ENCODE data around the gene CHSY3.
A peak's percentile ranks its signal among the peaks of the same experiment; 100 is the strongest.

CHSY3 gene

DNA sequence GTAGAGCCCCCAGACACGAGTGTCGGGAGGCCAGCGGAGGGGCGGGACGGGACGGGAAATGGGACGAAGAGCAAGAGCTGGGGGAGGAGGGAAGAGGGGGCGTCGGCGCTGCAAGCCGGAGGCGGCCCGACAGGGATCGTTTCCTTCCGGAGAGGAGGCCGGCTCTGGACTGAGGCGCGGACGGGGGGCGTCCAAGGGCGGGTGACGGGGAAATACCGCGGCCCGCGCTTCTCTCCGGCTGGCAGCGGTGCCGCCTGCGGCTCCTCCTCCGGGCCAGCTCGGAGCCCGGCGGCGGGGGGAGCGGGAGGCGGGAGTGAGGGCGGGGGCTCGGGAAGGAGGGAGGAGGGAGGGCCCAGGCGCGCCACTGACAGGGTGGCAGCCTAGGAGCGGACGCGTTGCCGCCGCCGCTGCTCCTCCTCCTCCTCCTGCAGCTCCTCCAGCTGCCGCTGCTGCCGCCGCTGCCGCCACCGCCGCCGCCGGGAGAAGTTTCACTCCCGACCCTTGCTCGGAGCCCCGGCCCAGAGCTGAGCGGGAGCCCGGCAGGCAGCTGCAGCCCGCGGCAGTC is at the start of gene CHSY3:
TSS of gene CHSY3 (plus strand) at position 364 of the 565 bp plus-strand sequence.
- peak; percentile 93 for DNase-seq (ENCODE audit: low read depth, low spot score)

DNA sequence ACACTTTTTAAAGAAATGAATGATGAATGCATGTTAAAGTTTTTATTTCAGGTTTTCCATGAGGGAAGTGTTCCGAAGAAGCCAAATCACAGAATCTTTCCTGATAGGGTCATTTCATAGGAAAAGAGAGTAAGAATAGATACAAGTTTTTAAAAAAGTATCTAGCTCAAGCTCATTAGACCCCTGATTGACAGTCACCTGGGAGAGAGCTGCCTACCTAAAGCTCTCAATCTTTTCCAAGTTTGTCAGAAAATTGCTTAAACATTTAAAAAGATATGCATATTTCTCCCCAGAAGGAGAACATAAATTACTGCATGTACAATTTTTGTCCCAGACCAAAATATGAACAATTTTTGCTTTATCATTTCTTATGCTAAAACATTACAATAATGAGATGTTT is 47.9 kb upstream of the CHSY3 start:
- no peak for DNase-seq (ENCODE audit: low read depth, low spot score)

DNA sequence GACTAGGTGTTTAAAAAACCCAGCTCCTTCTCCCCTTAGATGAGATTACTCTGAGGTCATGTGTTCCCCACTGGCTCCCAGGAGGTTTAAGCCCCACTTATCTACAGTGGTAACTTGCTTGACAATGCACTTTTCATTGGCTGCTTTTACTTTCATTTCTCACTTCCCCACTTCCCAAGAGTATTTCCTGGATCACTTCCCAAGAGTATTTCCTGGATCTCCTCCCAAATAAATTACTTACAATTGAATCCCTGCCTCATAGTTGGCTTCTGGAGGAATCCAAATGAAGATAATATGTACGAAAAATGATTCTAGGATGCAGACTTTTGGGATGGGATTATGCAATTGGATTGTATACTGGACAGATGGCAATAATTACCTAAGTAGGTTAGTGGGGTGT is 47.1 kb upstream of the CHSY3 start:
- DNase-seq (ENCODE audit: low read depth, low spot score), result no peak

DNA sequence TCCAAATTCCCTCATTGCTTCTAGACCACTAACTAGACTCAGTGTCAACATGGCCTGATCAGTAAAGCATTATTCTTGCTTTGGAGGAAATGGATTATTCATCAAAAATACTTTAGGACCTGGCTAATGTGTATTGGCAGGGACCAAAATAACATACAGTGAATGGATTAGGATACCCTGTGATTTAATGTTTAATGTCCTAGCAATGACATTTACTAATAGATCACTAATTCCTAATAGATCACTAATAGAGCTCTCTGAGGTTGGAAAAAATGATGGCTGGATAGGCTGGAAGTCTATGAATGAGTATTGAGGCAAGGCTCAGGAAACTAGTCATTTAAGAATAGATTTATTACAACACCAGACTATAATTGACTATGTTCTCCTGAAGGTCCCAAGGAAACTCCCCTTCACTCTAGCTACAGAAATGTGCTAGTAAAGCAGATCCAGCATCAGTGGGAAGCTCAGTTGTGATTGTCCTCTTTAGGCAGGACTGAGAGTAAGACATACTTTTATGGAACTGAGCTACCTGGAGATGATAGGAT is 46.1 kb upstream of the CHSY3 start:
- DNase-seq (ENCODE audit: low read depth, low spot score), result no peak

DNA sequence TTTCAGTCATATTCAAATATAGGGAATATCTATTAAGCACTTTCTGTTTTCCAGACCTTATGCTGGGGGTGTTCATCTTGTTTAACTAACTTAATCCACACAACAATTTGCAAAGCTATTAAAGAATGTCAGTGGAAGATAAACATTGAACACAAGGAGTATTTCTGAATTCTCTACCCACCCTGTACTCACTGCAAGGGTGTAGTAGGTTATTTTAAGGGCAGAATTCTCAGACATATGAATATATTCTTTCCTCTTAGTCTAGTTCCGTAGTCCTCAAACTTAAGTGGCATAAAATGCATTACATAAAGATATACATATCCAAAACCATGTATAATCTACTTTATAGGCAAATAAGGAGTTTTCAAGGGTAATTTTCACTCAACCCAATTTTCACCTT is 19.9 kb upstream of the CHSY3 start:
- DNase-seq (ENCODE audit: low read depth, low spot score), result no peak

DNA sequence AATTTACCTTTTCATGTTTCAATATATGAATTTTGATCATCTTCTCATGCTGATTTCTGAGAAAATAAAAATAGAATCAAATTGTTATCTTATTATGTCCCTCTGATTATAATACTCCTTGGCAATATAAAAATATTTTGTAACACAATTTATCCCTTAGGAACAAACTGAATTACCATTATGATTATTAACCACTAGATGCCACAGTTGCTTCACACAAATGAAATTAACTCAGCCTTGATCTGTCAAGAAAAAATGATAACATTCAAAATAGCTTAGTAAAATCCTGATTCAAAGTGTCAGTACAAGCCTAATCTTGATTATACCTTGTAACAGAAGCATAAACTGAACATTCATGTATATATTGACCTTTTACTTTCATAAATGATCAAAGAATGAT is 4.8 kb upstream of the CHSY3 start:
- peak; percentile 26 for DNase-seq (ENCODE audit: low read depth, low spot score)

DNA sequence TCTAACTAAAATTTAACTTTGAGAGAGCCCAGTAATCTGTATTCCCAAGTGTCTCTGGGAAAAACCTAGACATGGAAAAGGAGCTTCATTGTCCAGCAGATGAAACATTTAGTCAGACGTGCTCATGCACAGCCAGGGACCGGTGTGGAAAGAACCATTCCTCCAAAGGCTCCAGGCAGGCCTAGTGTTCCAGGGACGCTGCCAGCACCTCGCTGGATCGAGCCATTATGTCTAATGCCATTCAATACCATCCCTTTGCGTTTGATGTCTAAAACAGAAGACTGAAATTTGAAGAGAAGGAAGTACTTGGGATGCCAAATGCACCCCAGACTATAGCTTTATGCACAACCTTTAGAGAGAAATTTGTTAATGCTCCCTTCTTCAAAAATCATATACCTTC is 1.4 kb upstream of the CHSY3 start:
- no peak for DNase-seq (ENCODE audit: low read depth, low spot score)

DNA sequence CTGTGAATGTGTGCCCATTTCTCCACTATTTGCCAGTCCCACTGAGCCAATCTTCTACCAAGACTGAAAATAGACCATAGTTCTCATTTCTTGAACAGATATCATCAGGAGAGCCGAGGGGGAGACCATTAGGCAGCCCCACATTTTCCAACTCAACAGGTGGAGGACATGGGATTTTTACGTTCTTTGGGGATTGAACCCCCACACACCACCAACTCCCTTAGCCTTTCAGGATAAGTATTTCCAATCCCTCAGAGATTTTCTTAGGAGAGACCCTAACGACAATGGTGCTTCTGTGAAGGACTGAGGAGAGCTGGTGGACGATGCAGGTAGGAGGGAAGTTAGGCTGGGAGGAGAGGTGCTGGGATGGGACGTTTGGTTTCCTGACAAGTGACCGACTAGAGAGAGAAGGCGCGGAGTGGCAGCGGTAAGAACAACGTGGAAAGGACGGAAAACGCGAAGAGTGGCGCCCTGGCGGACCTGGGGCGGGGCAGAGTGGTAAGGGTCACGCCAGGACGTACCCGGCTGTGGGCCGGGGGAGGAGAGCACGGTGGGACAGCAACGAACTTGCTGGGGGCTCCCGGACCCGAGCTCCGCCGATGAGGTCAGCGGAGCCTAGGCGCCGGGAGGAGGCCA is 681 bp upstream of the CHSY3 start:
- DNase-seq (ENCODE audit: low read depth, low spot score), result no peak

DNA sequence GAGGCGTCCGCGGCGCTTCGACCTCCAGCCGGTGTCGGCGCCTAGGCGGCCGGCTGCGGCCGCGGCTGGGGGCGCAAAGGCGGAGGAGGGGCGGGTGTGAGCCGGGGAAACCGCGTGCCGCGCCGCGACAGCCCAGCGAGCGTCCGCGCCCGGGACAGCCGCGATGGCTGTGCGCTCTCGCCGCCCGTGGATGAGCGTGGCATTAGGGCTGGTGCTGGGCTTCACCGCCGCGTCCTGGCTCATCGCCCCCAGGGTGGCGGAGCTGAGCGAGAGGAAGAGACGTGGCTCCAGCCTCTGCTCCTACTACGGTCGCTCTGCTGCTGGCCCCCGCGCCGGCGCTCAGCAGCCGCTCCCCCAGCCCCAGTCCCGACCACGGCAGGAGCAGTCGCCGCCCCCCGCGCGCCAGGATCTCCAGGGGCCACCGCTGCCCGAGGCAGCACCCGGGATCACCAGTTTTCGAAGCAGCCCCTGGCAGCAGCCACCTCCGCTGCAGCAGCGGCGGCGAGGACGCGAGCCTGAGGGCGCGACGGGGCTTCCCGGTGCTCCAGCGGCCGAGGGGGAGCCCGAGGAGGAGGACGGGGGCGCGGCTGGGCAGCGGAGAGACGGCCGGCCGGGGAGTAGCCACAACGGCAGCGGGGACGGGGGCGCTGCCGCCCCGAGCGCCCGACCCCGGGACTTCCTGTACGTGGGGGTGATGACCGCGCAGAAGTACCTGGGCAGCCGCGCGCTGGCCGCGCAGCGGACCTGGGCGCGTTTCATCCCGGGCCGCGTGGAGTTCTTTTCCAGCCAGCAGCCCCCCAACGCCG is 605 bp downstream of the CHSY3 start:
- DNase-seq (ENCODE audit: low read depth, low spot score), result peak; percentile 69

DNA sequence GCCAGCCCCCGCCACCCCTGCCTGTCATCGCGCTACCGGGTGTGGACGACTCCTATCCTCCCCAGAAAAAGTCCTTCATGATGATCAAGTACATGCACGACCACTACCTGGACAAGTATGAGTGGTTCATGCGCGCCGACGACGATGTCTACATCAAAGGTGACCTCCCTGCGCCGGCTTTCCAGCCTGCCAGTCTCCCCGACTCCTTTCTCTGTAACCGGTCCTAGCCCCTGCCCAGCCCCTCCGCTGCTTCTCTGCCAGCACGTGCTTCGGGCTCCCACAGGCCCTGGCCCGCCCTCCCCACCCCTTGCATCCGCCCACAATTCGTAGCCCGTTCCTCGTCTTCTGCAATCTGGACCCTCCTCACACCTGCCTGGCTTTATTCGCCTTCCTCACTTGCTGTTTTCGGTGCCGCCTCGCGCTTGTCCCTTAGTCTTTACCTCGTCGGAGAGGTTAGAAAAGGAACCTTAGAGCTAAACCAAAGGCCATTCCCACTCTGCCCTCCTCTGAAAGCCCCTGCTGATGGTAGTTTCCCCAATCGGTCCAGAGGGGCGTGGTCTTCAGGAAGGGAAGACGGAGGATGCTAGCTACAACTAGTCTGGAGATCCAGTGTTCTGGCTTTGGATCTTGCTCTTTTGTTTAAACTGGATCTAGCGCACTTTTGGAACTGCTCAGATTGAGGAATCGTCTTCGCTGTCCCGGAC is 1.4 kb downstream of the CHSY3 start:
- peak; percentile 53 for DNase-seq (ENCODE audit: low read depth, low spot score)

DNA sequence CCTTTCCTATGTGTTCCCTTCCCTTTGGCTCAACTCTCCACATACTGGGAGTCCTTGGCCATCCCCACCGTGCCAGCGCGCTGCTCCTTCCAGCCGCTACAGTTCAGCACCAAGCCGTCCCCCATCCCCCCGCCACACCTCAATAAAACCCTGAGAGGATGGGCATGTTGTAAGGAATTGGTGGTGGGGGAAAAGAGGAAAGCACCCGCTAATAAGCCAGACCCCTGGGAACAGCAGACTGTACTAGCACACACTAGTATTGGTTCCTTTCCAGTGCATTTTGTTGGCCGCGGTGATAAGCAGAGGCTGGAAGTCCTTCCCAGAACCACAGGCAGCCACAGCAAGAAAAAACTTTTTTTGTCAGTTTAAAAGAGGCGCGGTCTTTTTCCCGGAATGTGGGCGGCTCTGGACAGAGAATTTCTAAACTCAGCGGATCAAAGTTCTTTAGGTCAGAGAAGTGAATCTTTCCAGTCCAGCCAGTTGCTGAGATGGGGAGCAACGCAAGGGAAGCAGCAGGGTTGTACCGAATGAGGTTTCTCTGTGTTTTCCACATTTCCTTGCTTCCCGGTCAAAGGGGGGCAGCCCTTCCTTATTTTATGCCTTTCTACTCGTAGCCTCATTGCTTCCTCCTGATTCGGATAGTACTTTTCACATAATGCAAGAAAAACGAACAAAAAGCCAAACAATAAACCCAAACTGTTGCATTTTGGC is 2.1 kb downstream of the CHSY3 start:
- DNase-seq (ENCODE audit: low read depth, low spot score), result peak; percentile 65

DNA sequence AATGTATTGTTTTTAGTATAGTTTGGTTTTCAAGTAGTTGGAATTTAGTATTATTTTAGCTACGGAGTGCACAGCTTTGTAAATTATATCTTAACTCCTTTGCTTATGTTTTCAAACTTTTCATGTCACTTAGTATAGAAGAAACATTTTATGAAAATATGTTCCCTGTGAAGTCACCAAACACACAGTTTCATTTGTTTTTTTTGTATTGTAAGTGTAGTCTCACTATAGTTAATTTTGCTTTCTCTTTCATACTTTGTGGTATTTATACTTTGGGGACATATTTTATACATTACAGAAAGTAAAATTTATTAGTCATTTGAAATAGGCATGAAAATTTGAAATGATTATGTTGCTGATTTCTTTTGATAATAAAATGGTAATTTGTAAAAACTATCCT is 5.0 kb downstream of the CHSY3 start:
- no peak for DNase-seq (ENCODE audit: low read depth, low spot score)

DNA sequence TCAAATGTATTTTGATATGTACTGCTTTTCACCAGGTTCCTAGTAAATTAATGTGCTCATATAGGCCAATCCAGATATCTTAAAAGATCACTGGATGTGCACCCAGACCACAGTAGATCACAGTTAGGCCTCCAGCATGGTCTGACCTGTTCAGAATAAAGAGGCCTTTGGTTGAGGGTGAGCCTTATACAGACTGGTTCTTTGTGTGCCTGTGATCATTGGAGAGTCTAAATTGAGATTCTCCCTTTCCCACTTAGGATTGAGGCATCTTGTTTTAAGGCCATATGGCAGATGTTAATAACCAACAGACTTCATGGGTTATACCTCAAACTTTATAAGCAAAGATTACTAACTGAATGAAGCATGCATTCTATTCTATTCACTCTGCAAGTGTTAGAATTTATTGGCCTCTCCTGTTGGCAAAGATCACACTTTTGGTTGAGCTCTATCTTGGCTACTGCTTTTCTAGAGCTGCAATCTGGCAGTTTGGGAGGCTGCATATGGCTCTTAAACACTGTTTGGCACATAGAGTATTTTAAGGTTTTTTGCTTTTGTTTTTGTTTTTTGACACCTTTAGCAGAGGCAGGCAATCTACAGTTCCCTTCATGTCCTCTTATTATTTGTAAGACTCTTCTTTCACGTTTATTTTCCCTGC is 8.5 kb downstream of the CHSY3 start:
- DNase-seq (ENCODE audit: low read depth, low spot score), result no peak

DNA sequence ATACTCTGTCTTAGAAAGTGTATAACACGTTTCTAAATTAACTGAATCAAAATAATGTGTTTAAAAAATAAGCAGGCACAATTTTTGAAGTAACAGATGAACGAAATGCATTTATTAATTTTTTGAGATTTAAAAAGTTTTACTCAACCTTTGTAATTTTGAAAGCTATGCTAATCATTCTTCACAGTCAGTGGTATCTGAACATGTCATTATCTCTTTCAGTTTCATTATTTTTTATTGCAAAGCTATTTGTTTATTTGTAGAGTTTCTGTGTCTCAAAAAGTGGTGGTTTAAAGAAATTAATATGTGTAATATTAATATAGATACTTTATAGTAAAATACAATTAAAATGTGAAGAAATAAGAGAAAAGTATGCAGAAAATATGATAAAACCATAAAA is 11.2 kb downstream of the CHSY3 start:
- DNase-seq (ENCODE audit: low read depth, low spot score), result no peak

DNA sequence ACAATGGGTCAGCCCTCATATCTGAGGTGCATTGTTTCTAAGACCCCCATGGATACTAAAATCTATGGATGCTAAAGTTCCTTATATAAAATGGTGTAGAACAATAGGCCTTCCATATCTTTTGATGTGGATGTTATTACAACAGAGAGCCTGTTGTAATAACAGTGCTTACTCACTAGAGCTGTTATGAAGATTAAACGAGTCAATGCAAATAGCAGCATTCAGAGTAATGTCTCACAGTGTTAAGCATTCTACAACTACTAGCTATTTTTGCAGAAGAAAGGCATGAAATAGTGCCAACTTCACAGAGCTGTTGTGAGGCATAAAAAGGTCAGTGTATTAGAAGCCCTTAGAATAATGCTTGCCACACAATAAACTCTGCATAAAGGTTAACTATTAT is 13.0 kb downstream of the CHSY3 start:
- DNase-seq (ENCODE audit: low read depth, low spot score), result no peak

DNA sequence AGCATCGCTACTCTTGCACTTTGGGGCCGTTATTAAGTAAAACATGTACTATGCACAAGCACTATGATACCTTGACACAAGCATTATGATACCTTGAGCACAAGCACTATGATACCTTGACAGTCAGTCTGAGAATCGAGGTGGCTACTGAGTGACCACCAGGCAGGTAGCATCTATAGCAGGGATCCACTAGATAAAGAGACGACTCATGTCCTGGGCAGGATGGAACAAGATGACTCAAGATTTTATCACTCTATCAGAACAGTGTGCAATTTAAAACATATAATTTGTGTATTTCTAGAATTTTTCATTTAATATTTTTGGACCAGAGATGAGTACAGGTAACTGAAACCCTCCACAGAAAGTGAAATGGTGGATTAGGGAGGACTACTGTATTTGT is 16.9 kb downstream of the CHSY3 start:
- no peak for DNase-seq (ENCODE audit: low read depth, low spot score)

DNA sequence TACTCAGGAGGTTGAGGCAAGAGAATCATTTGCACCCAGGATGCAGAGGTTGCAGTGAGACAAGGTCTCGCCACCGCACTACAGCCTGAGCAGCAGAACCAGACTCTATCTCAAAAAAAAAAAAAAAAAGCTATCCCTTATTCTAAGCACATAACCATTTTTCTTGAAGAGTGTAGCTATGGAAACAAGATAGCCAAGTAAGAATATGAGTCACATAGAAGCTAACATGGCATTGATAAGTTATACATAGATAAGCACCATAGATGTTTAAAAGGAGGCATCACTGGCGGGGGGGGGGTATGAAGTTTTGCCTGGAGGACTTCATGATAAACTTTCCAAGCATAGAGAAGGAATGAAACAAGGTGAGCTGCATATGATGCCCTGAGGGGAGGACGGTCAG is 26.0 kb downstream of the CHSY3 start:
- DNase-seq (ENCODE audit: low read depth, low spot score), result no peak

DNA sequence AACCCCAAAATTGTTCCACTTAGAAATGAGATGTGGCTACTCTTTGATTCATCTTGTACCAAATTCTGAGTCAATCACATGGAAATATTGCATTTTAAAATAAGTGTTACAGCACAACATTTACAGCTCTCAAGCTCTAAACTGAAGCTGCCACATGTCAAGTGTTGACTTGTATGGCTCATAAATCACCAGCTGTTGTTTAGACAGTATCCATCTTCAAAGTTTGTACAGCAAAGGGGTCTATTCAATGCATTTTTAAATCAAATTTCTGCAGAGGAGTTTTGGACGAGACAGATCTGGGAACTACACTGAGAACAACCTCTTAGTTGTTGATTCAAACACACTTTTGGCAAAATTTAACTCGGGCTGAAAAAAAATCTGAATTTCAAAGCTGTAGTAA is 31.4 kb downstream of the CHSY3 start:
- no peak for DNase-seq (ENCODE audit: low read depth, low spot score)

DNA sequence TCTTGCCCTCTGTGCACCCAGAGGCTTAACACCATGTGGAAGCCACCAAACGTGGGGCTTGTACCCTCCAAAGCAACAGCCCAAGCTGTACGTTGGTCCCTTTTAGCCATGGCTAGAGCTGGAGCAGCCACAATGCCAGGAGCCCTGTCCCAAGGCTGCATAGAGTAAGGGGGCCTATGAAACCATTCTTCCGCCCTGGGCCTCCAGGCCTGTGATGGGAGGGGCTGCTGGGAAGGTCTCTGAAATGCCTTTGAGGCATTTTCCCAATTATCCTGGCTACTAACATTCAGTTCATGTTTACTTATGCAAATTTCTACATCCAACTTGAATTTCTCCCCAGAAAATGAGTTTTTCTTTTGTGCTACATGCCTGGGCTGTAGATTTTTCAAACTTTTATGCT is 33.8 kb downstream of the CHSY3 start:
- DNase-seq (ENCODE audit: low read depth, low spot score), result no peak

DNA sequence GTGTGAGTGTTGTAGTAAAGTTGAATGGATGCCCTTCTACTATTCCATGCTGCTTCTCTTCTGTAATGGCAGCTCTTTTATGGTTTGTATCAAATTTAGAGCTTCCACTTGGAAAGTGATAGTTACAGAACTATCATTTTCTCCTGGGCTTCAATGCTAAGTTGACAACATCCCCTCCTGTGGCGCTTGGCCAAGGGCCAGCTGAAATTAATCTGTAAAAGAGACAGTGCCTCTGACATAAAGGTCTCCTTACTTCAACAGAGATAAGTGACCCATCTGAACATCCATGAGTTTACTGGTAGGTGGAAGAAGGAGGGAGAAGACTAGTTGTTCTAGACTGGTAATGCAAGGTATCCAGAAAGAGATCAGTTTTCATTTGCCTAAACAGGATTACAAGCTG is 39.7 kb downstream of the CHSY3 start:
- no peak for DNase-seq (ENCODE audit: low read depth, low spot score)

DNA sequence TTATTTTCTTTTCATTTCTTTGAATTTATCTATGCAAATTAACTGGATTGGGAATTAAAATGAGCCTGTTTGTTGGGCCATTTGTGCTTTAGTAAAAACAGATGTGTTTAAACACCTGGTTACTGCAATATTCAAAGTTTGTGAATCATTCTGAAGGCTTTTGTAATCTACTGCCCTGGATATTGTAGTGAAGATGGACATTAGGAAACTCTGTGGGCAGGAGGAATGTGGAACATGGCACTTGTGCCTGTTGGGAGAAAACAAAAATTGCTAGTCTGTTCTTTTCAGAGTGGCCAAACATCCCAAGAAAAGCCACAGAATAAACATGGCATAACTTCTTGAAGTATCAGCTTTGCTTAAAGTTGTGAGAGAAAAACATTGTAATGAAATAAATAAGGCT is 40.8 kb downstream of the CHSY3 start:
- DNase-seq (ENCODE audit: low read depth, low spot score), result peak; percentile 83
